Stomach (tissue), 4 donors: ENCODE data around the gene SIK2.

Experiments
- CTCF ChIP-seq, 7 experiments: fragments of 450-650 bp in 4 of 7; fragments of 200-600 bp in 3 of 7; sonication (generic) in 3 of 7; IDR thresholded peaks; one replicate each; pipeline ENCODE4 v1.5.1; 2016 to 2019; ENCODE audit warnings: antibody characterized with exemption in 7 of 7, control low read depth in 2 of 7, mild to moderate bottlenecking in 1 of 7
- EP300 ChIP-seq: sonication (generic); formaldehyde crosslinking; IDR thresholded peaks from one replicate; pipeline ENCODE4 v1.6.1; 2017; ENCODE audit warnings: antibody characterized with exemption
- POLR2A ChIP-seq, 4 donors: fragments of 450-650 bp; IDR thresholded peaks; one replicate each; pipeline ENCODE4 v1.6.1; 2016; ENCODE audit warnings: antibody characterized with exemption in 4 of 4, control low read depth in 2 of 4, mild to moderate bottlenecking in 1 of 4, moderate library complexity in 1 of 4
- POLR2AphosphoS5 ChIP-seq, 3 donors: sonication (generic); formaldehyde crosslinking; IDR thresholded peaks; one replicate each; pipeline ENCODE4 v1.6.1; 2016; ENCODE audit warnings: antibody characterized with exemption in 3 of 3

- TF ChIP-seq POLR2A (IDR thresholded peaks at IDR 0.05) (no peak), POLR2AphosphoS5 (IDR thresholded peaks at IDR 0.05) (no peak), CTCF (IDR thresholded peaks at IDR 0.05) (no peak), EP300 (no peak)
Measured at GRCh38 chr11:111570796-111571195, 31.5 kb upstream of the SIK2 start.
